ENCODE data around the gene ABCB4. TPM values are rescaled to one million over a fixed set of nuclear protein-coding genes. Genes with fewer than 3 reads are reported as not detected.

ABCB4 gene
- total RNA-seq, 1 donor from 2014 or later = 4.2 TPM

DNA sequence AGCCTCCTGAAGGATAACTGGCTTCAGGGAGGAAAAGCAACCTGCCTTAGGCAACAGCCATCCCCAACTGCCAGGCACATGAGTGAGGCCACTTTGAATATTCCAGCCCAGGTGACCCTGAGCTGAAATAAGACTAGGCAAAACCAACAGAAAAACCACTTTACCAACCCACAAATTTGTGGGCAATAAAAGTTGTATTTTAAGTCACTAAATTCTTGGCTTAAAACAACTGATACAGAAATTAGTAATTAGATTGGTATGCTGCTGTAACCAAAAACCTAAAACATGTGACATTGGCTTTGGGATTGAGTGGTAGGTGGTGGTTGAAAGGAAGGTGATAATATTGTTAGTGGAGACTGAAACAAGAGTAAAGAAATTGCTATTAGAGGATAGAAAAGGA is 39.9 kb downstream of the ABCB4 start:
- intact Hi-C loops (cut with micrococcal nuclease) = no loop called here
- Histone ChIP-seq H3K36me3 (peaks cover 23% of the 10 kb centered on the region), H3K27ac (replicated peaks) (no peak overlapping the region), H3K4me1 (no peaks in the 10 kb centered on the region), H3K4me3 (no peak overlapping the region), H3K27me3 (ENCODE audit: low read depth) (no peaks in the 10 kb centered on the region), H3K9me3 (replicated peaks) (no peaks in the 10 kb centered on the region)
- no peak for DNase-seq
- TF ChIP-seq, protein P1, sequence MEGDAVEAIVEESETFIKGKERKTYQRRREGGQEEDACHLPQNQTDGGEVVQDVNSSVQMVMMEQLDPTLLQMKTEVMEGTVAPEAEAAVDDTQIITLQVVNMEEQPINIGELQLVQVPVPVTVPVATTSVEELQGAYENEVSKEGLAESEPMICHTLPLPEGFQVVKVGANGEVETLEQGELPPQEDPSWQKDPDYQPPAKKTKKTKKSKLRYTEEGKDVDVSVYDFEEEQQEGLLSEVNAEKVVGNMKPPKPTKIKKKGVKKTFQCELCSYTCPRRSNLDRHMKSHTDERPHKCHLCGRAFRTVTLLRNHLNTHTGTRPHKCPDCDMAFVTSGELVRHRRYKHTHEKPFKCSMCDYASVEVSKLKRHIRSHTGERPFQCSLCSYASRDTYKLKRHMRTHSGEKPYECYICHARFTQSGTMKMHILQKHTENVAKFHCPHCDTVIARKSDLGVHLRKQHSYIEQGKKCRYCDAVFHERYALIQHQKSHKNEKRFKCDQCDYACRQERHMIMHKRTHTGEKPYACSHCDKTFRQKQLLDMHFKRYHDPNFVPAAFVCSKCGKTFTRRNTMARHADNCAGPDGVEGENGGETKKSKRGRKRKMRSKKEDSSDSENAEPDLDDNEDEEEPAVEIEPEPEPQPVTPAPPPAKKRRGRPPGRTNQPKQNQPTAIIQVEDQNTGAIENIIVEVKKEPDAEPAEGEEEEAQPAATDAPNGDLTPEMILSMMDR (IDR thresholded peaks at IDR 0.05; ENCODE audit: borderline replicate concordance) = no peak

DNA sequence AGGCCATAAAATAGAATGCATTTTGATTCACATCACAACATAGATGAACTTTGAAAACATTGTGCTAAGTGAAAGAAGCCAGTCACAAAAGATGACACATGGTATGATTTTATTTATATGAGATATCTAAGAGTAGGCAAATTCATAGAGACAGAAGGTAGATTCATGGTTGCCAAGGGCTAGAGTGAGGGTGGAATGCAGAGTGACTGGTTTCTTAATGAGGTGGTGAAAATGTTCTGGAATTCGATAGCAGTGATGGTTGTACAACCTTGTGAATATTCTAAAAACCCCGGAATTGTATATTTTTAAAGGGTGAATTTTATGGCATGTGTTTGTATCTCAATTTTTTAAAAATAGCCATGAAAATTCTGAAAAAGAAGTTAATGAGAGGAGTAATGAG is 42.9 kb downstream of the ABCB4 start:
- H3K27me3 ChIP-seq (ENCODE audit: low read depth) = no peaks in the 10 kb centered on the region
- intact Hi-C loops (cut with micrococcal nuclease) = no loop called here

DNA sequence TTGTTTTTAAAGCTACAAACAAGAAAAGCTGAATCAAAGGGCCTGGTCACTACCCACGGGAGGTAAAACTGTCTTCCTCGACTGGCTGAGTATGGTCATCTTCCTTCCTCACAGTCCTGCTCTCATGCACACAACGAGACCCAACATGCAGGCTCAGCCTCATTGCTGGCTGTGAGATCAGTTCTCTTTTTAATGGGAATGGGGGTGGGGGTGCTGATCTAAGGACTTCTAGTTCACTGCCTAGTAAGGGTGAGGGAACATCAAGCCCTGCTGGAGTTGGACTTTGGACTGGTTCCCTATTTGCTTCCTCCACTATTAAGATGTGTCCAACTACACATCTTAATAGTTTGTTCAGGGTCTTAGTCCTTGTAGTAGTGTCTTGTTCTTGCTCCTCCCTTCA is 48.2 kb downstream of the ABCB4 start:
- Histone ChIP-seq H3K27ac (replicated peaks) (no peak overlapping the region), H3K36me3 (peaks cover 13% of the 10 kb centered on the region), H3K4me3 (no peak overlapping the region), H3K4me1 (no peaks in the 10 kb centered on the region), H3K9me3 (replicated peaks) (no peaks in the 10 kb centered on the region), H3K27me3 (ENCODE audit: low read depth) (no peaks in the 10 kb centered on the region)
- TF ChIP-seq, protein P1 (IDR thresholded peaks at IDR 0.05; ENCODE audit: borderline replicate concordance) = no peak
- intact Hi-C loops (cut with micrococcal nuclease) = no loop called here
- no peak for DNase-seq

More for the DNA sequence above, 42.9 kb downstream of the ABCB4 start:
- TF ChIP-seq, protein P1 (IDR thresholded peaks at IDR 0.05; ENCODE audit: borderline replicate concordance) = no peak
- no peak for DNase-seq
- Histone ChIP-seq H3K4me3 (no peak overlapping the region), H3K36me3 (peaks cover 13% of the 10 kb centered on the region), H3K27ac (replicated peaks) (no peak overlapping the region), H3K4me1 (no peaks in the 10 kb centered on the region), H3K9me3 (replicated peaks) (no peaks in the 10 kb centered on the region)

DNA sequence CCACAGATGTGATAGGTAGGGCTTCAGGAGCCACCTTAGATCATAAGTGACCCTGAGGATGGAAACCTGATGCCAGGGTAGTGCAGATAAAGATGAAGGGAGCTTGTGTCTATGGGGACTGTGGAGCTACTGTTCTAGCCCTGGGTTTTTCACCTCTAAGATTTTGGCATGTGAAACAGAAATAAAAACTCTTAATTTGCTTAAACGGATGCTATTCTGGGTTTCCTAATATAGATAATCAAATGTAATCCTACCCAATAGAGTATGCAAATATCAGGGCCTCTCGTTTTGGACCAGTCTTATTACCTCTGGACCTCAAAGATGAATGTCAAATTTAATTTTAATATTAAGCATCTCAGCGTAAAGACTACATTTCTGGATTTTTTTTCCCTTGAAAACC is 49.3 kb downstream of the ABCB4 start:
- H3K9me3 ChIP-seq (replicated peaks) = no peaks in the 10 kb centered on the region
- no peaks in the 10 kb centered on the region for H3K4me1 ChIP-seq
- H3K4me3 ChIP-seq = no peak overlapping the region
- H3K36me3 ChIP-seq = peaks cover 10% of the 10 kb centered on the region
- no peak for DNase-seq
- no peaks in the 10 kb centered on the region for H3K27me3 ChIP-seq (ENCODE audit: low read depth)
- intact Hi-C loops (cut with micrococcal nuclease) = no loop called here
- TF ChIP-seq, protein P1 (IDR thresholded peaks at IDR 0.05; ENCODE audit: borderline replicate concordance) = no peak
- H3K27ac ChIP-seq (replicated peaks) = no peak overlapping the region

DNA sequence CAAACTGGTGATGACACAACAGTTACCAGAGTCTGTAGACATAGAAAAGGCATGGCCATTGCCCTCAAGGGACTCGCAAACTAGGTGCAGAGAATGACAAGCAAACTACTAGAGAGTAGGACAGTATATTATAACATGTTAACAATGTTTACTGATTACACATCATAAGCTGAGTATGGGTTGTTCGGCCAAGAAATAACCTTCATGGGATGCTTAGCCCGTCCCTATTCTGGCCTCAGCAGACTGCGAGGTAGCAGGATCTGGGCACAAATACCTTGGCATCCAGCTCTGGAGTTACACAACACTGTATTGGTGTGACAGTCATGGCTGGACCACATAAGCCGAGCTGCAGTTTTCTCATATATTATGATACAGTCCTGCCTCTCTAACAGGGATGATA is 51.4 kb downstream of the ABCB4 start:
- no peaks in the 10 kb centered on the region for H3K9me3 ChIP-seq (replicated peaks)
- H3K27ac ChIP-seq (replicated peaks) = no peak overlapping the region
- H3K4me1 ChIP-seq = no peaks in the 10 kb centered on the region
- no peak overlapping the region for H3K4me3 ChIP-seq
- no peaks in the 10 kb centered on the region for H3K27me3 ChIP-seq (ENCODE audit: low read depth)
- intact Hi-C loops (cut with micrococcal nuclease) = no loop called here
- TF ChIP-seq, protein P1 (IDR thresholded peaks at IDR 0.05; ENCODE audit: borderline replicate concordance) = no peak
- H3K36me3 ChIP-seq = no peaks in the 10 kb centered on the region
- no peak for DNase-seq

DNA sequence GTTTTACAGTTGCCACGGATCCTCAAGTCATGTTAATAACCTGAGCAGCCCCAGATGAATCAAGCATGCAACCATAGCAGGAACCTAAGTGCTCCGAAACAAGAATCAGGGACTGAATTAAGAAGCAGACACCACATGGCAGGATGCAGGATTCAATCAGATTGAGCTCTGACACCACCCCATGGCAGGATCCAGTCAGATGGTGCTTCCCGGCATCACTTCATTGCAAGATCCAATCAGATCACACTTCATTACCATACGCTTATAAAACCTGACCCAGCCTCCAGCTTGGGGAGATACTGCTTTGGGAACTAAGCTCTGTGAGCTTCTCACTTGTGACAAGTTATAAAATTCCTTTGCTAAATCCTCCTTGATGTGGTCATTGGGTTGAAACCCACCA is 55.3 kb downstream of the ABCB4 start:
- H3K36me3 ChIP-seq = no peaks in the 10 kb centered on the region
- TF ChIP-seq, protein P1 (IDR thresholded peaks at IDR 0.05; ENCODE audit: borderline replicate concordance) = no peak
- intact Hi-C loops (cut with micrococcal nuclease) = no loop called here
- H3K27ac ChIP-seq (replicated peaks) = no peak overlapping the region
- DNase-seq = no peak
- no peaks in the 10 kb centered on the region for H3K4me1 ChIP-seq
- H3K9me3 ChIP-seq (replicated peaks) = no peaks in the 10 kb centered on the region
- H3K27me3 ChIP-seq (ENCODE audit: low read depth) = no peaks in the 10 kb centered on the region
- H3K4me3 ChIP-seq = no peak overlapping the region

All from left ventricle myocardium inferior (tissue), 1 donor.